Measurements from ENCODE around the gene DYNLT2.

The DYNLT2 gene

DNA sequence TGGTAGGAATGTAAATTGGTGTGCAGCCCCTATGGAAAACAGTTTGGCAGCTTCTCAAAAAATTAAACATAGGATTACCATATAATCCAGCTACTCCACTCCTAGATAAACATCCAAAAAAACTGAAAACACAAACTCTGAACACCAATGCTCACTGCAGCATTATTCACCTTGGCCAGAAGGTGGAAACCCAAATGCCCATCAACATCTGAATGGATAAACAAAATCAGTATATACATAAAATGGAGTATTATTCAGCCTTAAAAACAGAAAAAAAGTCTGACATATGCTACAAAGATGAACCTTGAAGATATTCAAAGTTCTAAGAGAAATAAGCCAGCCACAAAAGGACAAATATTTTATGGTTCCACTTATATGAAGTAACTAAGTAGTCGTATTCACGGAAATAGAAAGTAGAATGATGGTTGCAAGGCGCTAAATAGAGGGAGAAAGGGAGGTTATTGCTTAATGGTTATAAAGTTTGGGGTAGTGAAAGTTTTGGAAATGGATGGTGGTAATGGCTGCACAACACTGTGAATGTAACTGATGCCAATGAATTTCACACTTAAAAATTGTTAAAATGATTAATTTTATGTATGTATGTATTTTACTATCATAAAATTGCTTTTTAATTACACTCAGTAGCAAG is 31.0 kb downstream of the DYNLT2 start:
- H3K4me3 ChIP-seq (ENCODE audit: low read depth, low read length), result no peak overlapping the region
- TF ChIP-seq, protein P1, sequence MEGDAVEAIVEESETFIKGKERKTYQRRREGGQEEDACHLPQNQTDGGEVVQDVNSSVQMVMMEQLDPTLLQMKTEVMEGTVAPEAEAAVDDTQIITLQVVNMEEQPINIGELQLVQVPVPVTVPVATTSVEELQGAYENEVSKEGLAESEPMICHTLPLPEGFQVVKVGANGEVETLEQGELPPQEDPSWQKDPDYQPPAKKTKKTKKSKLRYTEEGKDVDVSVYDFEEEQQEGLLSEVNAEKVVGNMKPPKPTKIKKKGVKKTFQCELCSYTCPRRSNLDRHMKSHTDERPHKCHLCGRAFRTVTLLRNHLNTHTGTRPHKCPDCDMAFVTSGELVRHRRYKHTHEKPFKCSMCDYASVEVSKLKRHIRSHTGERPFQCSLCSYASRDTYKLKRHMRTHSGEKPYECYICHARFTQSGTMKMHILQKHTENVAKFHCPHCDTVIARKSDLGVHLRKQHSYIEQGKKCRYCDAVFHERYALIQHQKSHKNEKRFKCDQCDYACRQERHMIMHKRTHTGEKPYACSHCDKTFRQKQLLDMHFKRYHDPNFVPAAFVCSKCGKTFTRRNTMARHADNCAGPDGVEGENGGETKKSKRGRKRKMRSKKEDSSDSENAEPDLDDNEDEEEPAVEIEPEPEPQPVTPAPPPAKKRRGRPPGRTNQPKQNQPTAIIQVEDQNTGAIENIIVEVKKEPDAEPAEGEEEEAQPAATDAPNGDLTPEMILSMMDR (IDR thresholded peaks at IDR 0.05; ENCODE audit: low read depth, low read length), result peak; percentile 14
- no peak for TF ChIP-seq POLR2A (IDR thresholded peaks at IDR 0.05; ENCODE audit: extremely low read depth, insufficient read length)
- DNase-seq (ENCODE audit: low read depth), result no peak

DNA sequence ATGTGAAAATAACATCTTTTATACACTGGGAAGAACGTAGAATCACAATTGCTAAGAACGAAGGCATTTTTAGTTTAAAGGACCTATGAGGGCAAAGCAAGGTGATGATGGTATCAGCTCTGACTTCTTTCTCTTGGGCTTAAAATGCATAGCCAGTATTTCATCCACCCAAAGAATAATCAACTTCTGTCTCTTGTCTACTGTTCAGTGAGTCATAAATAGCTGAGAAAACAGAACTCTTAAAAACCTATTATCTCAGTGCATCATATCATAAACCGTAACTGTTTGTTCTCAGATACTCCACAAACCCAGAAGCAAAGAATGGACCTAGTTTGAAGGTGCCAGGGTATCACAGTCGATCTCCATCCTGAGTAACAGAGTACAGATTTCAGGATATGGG is 32.3 kb downstream of the DYNLT2 start:
- no peak overlapping the region for H3K4me3 ChIP-seq (ENCODE audit: low read depth, low read length)
- no peak for DNase-seq (ENCODE audit: low read depth)
- TF ChIP-seq MYC (IDR thresholded peaks at IDR 0.05; ENCODE audit: low read depth, low read length) (no peak), POLR2A (IDR thresholded peaks at IDR 0.05; ENCODE audit: extremely low read depth, insufficient read length) (no peak)
- TF ChIP-seq, protein P1 (IDR thresholded peaks at IDR 0.05; ENCODE audit: low read depth, low read length), result no peak
- TF ChIP-seq, protein P2, sequence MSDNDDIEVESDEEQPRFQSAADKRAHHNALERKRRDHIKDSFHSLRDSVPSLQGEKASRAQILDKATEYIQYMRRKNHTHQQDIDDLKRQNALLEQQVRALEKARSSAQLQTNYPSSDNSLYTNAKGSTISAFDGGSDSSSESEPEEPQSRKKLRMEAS (IDR thresholded peaks at IDR 0.05; ENCODE audit: low read depth, low read length), result no peak

DNA sequence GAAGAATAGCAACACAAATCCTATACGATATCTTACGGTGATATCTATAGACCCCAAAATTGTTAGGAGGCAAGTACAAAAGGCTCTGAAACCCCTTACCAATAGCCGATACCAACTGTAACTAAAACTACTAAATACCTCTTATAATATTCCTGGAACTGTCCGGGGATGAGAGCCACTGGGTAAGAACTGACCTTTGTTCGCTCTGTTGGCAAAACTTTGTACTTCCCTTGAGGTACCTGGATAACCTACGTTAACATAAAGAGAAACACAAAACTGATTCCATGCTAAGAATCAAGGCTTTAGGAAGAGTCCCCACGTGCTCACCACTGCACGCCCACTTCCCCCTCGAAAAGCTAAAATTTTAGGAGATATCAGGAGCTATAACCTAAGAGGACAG is 36.8 kb downstream of the DYNLT2 start:
- TF ChIP-seq, protein P1 (IDR thresholded peaks at IDR 0.05; ENCODE audit: low read depth, low read length), result no peak
- TF ChIP-seq POLR2A (IDR thresholded peaks at IDR 0.05; ENCODE audit: extremely low read depth, insufficient read length) (no peak), MYC (IDR thresholded peaks at IDR 0.05; ENCODE audit: low read depth, low read length) (no peak)
- H3K4me3 ChIP-seq (ENCODE audit: low read depth, low read length), result no peak overlapping the region
- DNase-seq (ENCODE audit: low read depth), result no peak

- H3K4me3 ChIP-seq (ENCODE audit: low read depth, low read length), result no peak overlapping the region
- no peak for TF ChIP-seq POLR2A (IDR thresholded peaks at IDR 0.05; ENCODE audit: extremely low read depth, insufficient read length)
- TF ChIP-seq, protein P2 (IDR thresholded peaks at IDR 0.05; ENCODE audit: low read depth, low read length), result no peak
- TF ChIP-seq, protein P1 (IDR thresholded peaks at IDR 0.05; ENCODE audit: low read depth, low read length), result no peak
- DNase-seq (ENCODE audit: low read depth), result no peak
Measured at GRCh38 chr6:169714178-169714577, 37.2 kb downstream of the DYNLT2 start.

DNA sequence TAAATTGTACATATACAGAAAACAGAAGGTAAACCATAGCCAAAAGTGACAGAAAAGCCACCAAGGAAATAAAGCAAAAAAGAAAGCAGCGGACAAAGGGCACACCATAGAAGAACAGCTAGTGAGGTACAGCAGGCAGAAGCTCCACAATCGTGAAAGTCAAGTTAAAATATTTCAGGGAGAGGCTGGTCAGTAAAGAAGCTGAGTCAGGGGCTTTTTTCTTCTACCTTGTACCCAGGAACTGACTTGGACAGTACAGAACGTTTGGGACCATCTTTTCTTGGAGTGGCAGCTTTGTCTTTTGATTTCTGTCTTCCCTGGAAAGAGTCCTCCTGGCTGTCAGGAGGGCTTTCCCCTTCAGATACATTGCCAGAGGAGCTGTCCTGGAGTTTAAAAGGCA is 41.4 kb downstream of the DYNLT2 start:
- TF ChIP-seq POLR2A (IDR thresholded peaks at IDR 0.05; ENCODE audit: extremely low read depth, insufficient read length) (no peak), MYC (IDR thresholded peaks at IDR 0.05; ENCODE audit: low read depth, low read length) (no peak)
- TF ChIP-seq, protein P1 (IDR thresholded peaks at IDR 0.05; ENCODE audit: low read depth, low read length), result no peak
- TF ChIP-seq, protein P2 (IDR thresholded peaks at IDR 0.05; ENCODE audit: low read depth, low read length), result no peak
- H3K4me3 ChIP-seq (ENCODE audit: low read depth, low read length), result no peak overlapping the region
- DNase-seq (ENCODE audit: low read depth), result no peak

DNA sequence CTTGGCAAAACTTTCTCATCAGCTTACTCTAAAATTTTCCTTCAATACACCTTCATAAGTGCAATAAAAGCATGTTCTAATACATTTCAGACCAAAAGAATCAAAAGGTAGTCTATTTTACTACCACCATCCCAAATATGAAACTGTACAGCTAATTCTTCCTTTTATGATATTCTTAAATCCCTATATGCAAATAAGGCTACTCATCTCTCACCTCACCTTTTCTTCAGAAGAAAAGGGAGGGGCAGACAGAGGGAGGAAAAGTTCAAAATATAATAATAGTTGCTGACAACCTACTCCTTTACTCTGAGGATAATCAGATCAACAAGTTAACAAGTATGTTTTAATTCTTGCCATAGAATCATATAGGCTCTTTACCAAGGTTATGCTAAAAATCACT is 42.1 kb downstream of the DYNLT2 start:
- no peak overlapping the region for H3K4me3 ChIP-seq (ENCODE audit: low read depth, low read length)
- no peak for DNase-seq (ENCODE audit: low read depth)
- TF ChIP-seq, protein P2 (IDR thresholded peaks at IDR 0.05; ENCODE audit: low read depth, low read length), result no peak
- TF ChIP-seq POLR2A (IDR thresholded peaks at IDR 0.05; ENCODE audit: extremely low read depth, insufficient read length), result no peak
- TF ChIP-seq MYC (IDR thresholded peaks at IDR 0.05; ENCODE audit: low read depth, low read length), result no peak
- TF ChIP-seq, protein P1 (IDR thresholded peaks at IDR 0.05; ENCODE audit: low read depth, low read length), result no peak

Measured in NB4 (cell line).